ENCODE data around the gene ADPRS.

ADPRS gene

DNA sequence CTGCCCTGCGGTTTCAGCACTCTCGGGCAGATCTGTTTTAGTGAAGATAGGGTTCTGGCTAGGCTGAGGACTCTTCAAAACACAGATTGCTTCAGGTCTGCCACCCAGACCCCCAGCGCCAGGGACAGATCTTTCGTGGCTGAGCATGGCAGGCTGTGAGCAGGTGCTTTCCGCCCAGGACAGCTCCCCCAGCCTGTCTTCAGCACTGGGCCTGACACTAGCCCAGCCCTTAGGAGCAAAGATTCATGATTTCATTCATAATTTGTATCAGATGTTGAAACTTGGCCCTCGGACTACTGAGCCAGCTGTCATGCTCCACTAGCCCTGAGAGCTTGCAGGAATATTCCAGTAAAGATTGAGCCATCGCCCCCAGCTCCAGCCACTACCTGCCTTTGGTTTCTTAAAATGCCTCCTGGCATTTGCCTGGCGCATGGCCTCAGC, 5.9 kb downstream of the ADPRS start:
- no peak overlapping the region for H3K4me3 ChIP-seq (ENCODE audit: low read depth, low read length)
- peak; percentile 58 for DNase-seq
- H3K4me1 ChIP-seq: peaks cover 12% of the 10 kb centered on the region
- H3K36me3 ChIP-seq: peaks cover 16% of the 10 kb centered on the region
- no peaks in the 10 kb centered on the region for H3K9me3 ChIP-seq
- TF ChIP-seq, protein P1, sequence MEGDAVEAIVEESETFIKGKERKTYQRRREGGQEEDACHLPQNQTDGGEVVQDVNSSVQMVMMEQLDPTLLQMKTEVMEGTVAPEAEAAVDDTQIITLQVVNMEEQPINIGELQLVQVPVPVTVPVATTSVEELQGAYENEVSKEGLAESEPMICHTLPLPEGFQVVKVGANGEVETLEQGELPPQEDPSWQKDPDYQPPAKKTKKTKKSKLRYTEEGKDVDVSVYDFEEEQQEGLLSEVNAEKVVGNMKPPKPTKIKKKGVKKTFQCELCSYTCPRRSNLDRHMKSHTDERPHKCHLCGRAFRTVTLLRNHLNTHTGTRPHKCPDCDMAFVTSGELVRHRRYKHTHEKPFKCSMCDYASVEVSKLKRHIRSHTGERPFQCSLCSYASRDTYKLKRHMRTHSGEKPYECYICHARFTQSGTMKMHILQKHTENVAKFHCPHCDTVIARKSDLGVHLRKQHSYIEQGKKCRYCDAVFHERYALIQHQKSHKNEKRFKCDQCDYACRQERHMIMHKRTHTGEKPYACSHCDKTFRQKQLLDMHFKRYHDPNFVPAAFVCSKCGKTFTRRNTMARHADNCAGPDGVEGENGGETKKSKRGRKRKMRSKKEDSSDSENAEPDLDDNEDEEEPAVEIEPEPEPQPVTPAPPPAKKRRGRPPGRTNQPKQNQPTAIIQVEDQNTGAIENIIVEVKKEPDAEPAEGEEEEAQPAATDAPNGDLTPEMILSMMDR (IDR thresholded peaks at IDR 0.05; ENCODE audit: low read depth, low read length): no peak
- H3K27me3 ChIP-seq: no peaks in the 10 kb centered on the region

DNA sequence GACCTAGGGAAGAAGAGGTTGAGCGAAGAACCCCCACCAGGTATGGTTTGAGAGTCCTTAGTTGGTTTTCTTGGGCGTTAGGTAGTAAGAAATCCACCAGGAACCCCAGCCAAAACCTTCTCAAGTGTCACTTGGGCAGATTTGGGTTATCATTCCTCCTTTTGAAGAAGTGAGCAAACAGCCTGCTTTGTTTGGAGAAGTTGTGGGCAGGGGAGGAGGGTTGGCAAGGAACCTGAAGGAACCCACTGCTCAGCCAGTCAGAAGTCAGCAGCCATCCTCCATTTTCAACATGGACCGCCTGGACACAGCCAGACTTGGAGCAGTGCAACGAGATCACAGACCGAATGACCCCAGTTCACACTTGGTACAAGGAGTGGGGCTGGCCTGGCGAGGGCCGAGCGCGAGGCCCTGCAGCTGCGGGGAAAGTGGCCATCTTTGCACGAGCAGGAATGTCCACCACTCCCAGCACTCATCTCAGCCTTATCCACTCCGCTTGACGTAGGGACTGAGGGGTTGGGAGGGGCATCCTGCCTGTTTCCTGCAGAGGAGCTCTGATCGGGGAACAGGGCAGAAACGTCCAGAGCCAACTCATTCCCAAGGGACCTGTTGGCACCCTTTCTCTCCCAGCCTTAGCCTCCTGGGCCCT, 7.2 kb downstream of the ADPRS start:
- H3K27me3 ChIP-seq: no peaks in the 10 kb centered on the region
- H3K4me1 ChIP-seq: peaks cover 12% of the 10 kb centered on the region
- H3K9me3 ChIP-seq: no peaks in the 10 kb centered on the region
- no peak overlapping the region for H3K4me3 ChIP-seq (ENCODE audit: low read depth, low read length)
- peaks cover 16% of the 10 kb centered on the region for H3K36me3 ChIP-seq
- TF ChIP-seq, protein P1 (IDR thresholded peaks at IDR 0.05; ENCODE audit: low read depth, low read length): no peak
- no peak for DNase-seq

DNA sequence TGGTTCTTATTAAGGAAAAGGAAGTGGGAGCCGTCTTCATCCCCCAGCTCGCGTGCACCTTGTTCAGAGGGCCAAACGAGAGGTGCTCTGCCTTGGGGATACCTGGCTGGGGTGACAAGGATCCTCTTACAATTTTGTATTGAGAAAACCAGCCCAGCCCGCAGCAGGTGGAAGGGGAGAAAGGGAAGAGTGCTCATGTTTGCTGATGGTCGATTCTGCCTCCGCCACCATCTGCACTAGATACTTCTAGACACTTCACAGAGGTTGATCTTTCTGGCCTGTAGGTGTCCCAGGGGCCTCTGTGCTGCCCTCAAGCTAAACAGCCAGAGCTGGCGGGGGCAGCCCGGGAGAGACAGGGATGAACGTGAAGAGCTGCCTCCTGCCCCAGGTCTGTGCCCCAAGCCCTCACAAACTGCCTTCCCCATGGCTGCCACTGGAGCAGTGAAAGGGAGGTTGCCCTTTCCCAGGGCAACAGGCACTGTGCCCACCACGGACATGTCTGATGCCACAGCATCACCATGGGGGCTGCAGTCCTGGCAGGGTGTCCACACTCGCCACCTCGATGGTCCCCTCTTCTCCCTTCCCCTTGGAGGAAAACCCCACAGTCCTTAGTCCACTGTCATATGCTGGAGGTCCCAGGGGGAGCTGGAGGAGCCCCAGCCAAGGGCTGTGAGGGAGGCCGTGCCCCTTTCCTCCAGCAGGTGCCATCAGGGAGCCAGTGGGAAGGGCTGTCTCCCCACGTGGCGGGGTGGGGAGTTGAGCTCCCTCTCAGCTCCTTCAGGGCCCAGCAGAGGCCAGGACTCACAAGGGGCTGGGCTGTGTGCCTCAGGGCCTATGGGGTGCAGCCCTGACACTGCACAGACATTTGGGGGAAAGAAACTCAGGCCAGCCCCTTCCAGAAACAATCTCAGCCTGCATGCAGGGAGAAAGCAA, 8.1 kb downstream of the ADPRS start:
- DNase-seq: peak; percentile 52
- Histone ChIP-seq H3K27me3 (no peaks in the 10 kb centered on the region), H3K4me3 (ENCODE audit: low read depth, low read length) (no peak overlapping the region), H3K4me1 (peaks cover 12% of the 10 kb centered on the region), H3K9me3 (no peaks in the 10 kb centered on the region), H3K36me3 (peaks cover 16% of the 10 kb centered on the region)
- TF ChIP-seq, protein P1 (IDR thresholded peaks at IDR 0.05; ENCODE audit: low read depth, low read length): peak; percentile 41

DNA sequence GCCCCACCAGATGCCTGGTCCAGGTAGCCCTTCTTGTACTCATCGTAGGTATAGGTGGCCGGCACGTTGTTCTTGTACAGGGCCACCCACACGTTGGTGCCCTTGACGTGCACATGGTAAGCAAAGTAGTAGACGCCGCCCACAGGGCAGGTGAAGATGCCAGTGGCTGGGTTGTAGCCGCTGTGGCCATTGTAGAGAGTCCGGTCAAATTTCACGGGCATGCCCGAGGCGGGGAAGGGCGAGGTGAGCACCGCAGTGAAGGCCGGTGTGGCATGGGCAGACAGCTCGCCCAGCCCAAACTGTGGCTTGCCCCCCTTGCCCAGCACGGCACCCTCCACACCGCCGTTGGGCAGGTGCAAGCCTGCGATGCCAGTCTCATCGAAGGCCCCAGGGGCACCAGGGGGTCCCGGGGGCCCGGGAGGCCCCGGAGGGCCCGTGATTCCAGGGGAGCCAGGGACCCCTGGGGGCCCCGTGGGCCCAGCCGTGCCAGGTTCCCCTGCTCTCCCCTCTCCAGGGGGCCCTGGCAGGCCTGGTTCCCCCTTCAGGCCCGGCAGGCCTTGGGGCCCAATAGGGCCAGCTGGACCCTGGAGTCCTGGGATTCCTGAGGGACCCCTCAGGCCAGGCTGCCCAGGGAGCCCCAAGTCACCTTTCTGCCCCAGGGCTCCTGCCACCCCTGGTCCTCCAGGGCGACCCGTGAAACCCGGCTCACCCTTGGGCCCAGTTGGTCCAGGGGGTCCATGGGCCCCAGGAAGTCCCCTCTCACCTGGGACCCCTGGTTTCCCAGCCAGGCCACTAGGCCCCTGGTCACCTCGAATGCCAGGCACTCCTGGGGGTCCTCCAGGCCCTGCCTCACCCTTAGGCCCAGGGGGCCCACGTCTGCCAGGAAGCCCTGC, 9.2 kb downstream of the ADPRS start:
- H3K4me1 ChIP-seq: peaks cover 12% of the 10 kb centered on the region
- H3K4me3 ChIP-seq (ENCODE audit: low read depth, low read length): no peak overlapping the region
- H3K36me3 ChIP-seq: peaks cover 15% of the 10 kb centered on the region
- TF ChIP-seq, protein P1 (IDR thresholded peaks at IDR 0.05; ENCODE audit: low read depth, low read length): no peak
- no peaks in the 10 kb centered on the region for H3K27me3 ChIP-seq
- no peaks in the 10 kb centered on the region for H3K9me3 ChIP-seq
- DNase-seq: no peak

DNA sequence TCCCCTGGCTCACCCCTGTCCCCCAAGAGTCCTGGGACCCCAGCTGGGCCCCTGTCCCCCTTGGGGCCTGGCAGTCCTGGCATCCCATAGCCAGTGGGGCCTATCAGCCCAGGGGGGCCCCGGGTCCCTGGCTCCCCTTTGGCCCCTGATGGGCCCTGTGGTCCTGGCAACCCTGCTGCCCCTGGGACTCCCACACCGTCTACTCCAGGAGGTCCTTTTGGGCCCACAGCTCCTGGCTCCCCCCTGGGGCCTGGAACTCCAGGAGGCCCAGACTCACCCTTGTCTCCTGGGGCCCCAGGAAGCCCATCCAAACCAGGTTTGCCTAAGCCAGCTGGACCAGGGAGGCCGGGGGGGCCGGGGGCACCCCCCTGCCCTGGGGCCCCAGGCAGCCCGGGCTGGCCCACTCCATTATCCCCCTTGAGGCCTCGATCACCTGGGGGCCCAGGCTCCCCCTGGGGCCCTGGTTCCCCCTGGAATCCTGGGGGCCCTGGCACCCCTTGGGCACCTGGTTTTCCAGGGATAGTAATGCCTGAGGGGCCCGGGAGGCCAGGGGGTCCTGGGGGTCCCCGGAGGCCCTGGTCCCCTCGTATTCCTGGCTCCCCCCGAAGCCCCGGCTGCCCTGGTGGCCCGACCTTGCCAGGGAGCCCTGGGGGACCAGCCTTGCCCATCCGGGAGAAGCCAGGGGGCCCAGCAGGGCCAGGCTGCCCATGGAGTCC, 10.1 kb downstream of the ADPRS start:
- Histone ChIP-seq H3K4me1 (peaks cover 7% of the 10 kb centered on the region), H3K27me3 (no peaks in the 10 kb centered on the region), H3K9me3 (no peaks in the 10 kb centered on the region), H3K36me3 (peaks cover 6% of the 10 kb centered on the region), H3K4me3 (ENCODE audit: low read depth, low read length) (no peak overlapping the region)
- DNase-seq: no peak
- TF ChIP-seq, protein P1 (IDR thresholded peaks at IDR 0.05; ENCODE audit: low read depth, low read length): no peak

Data from BE2C (cell line).